Measurements from ENCODE around the gene FSD1L.
"Not testable (repeated sequence)": the region's sequence is repeated elsewhere in the genome, so short reads cannot be mapped to it uniquely, and the experiment has no call there.

FSD1L gene

GRCh38 chr9:105484226-105484625, 36.4 kb downstream of the FSD1L start:
- DNase-seq (ENCODE audit: low read depth): no peak

DNA sequence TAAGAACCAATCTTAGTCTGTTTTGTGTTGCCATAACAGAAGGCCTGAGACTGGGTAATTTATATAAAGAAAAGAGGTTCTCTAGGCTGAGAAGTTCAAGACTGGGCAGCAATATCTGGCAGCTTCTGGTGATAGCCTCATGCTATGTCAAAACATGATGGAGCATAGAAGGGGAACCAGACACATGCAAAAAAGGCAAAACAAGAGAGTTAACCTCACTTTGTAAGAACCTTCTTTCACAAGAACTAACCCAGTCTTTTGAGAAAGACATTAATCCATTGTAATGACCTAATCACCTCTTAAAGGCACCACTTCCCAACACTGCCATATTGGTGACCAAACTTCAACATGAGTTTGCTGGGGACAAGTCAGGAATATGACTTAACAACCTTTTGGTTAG, 37.3 kb downstream of the FSD1L start:
- DNase-seq (ENCODE audit: low read depth): no peak

- DNase-seq (ENCODE audit: low read depth): no peak
These were observed 49.0 kb downstream of the FSD1L start for GRCh38 chr9:105496826-105497225.

- DNase-seq (ENCODE audit: low read depth): no peak
These were observed 49.9 kb downstream of the FSD1L start for GRCh38 chr9:105497704-105498103.

GRCh38 chr9:105500108-105500766, 52.4 kb downstream of the FSD1L start:
- DNase-seq (ENCODE audit: low read depth): no peak

DNA sequence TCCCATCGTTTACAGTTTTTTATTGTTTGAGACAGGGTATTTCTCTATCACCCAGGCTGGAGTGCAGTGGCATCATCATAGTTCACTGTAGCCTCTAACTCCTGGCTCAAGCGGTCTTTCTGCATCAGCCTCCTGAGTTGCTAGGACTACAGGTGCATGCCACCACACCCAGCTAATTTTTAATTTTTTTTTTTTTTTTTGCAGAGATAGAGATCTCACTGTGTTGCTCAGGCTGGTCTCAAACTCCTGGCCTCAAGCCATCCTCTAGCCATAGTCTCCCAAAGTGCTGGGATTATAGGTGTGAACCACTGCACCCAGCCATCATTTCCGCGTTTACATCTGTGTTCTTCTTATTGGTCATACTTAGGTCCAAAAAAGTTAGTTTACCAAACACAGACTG, 53.6 kb downstream of the FSD1L start:
- DNase-seq (ENCODE audit: low read depth): no peak

- no peak for DNase-seq (ENCODE audit: low read depth)
These were observed 54.4 kb downstream of the FSD1L start for GRCh38 chr9:105502276-105502675.

DNA sequence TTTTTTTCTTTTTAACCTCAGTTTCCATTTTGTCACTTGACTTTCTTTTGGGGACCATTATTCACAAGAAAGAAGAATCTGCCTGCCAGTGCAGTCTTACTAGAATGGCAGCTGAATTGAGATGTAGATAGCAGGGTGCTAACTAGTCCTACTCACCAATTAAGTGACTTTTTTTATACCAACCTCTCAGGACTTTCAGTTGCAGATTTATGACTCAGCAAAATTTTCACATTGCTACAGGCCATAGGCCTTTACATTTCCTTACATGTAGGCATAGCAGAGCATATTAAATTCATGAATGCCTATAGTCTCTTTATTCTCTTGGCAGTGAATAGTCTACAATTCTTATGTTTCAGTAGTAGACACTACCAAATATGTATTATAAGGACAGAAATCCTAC, 56.0 kb downstream of the FSD1L start:
- DNase-seq (ENCODE audit: low read depth): no peak

GRCh38 chr9:105507096-105507790, 59.4 kb downstream of the FSD1L start:
- no peak for DNase-seq (ENCODE audit: low read depth)

- DNase-seq (ENCODE audit: low read depth): no peak
These were observed 60.7 kb downstream of the FSD1L start for GRCh38 chr9:105508530-105508929.

- no peak for DNase-seq (ENCODE audit: low read depth)
These were observed 62.2 kb downstream of the FSD1L start for GRCh38 chr9:105510024-105510423.

DNA sequence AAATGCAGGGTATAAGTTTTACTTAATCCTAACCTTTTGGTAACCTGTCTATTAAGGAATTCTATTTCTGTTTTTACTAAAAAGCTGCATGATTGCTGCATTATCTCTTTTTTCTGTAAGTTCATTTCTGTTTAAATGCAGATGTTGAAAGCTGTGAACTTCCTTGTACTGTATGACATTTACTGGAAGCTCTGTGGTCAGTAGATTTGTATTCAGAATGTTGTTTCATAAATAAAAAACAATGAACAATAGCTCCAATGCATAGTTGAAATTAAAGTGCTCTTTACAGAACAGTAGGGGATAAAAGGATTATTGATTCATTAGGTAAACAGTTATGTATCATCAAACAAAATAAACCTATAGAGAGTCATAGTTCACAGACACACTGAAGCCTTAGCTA, 63.6 kb downstream of the FSD1L start:
- no peak for DNase-seq (ENCODE audit: low read depth)

- DNase-seq (ENCODE audit: low read depth): no peak
These were observed 68.1 kb downstream of the FSD1L start for GRCh38 chr9:105515811-105516413.

- DNase-seq (ENCODE audit: low read depth): peak; percentile 29
These were observed 72.0 kb downstream of the FSD1L start for GRCh38 chr9:105519710-105520369.

GRCh38 chr9:105520992-105521391, 73.2 kb downstream of the FSD1L start:
- DNase-seq (ENCODE audit: low read depth): not testable (repeated sequence)

- not testable (repeated sequence) for DNase-seq (ENCODE audit: low read depth)
These were observed 75.0 kb downstream of the FSD1L start for GRCh38 chr9:105522618-105523385.

GRCh38 chr9:105531530-105531929, 83.7 kb downstream of the FSD1L start:
- DNase-seq (ENCODE audit: low read depth): no peak

GRCh38 chr9:105535920-105536668, 88.3 kb downstream of the FSD1L start:
- DNase-seq (ENCODE audit: low read depth): no peak

GRCh38 chr9:105539452-105539851, 91.6 kb downstream of the FSD1L start:
- DNase-seq (ENCODE audit: low read depth): no peak

DNA sequence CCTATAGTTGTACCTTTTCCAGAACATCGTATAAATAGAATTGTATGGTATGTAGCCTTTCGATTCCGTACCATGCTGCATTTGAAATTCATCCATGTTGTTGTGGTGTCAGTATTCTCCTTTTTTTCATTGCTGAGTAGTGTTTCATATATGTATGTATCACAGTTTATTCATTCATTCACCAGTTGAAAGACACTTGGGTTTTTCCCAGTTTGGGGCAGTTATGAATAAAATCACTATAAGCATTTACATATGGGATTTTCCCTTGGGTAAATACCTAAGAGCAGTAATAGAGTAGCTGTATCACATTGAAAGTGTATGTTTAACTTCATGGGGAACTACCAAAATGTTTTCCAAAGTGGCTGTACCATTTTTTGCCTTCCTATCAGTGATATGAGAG, 94.0 kb downstream of the FSD1L start:
- DNase-seq (ENCODE audit: low read depth): no peak

- DNase-seq (ENCODE audit: low read depth): no peak
These were observed 106.2 kb downstream of the FSD1L start for GRCh38 chr9:105554042-105554441.
